ENCODE results near the gene PRG3.

PRG3 gene

DNA sequence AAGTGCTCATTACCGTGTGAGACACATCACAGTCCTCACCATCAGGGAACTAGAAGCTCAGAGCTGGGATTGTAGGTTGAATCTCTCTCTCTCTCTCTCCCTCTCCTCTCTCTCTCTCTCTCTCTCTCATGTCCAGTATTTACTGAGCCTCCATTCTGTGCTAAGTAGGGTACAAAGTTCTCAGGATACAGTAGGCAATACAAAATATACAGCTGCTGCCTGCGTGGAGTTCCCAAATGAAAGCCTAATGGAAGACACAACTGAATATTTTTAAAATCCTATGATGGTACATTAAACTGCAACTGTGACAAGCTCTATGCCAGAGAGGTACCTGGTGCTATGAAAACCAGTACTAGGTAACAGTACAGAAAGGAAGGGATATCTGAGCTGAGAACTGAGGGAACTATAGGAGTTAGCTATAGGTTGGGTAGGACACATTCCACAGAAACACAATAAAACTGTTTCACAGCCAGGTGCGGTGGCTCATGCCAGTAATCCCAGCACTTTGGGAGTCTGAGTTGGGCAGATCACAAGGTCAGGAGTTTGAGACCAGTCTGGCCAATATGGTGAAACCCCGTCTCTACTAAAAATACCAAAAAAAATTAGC, 19.1 kb upstream of the PRG3 start:
- DNase-seq (ENCODE audit: extremely low spot score), result no peak
- TF ChIP-seq, protein P1, sequence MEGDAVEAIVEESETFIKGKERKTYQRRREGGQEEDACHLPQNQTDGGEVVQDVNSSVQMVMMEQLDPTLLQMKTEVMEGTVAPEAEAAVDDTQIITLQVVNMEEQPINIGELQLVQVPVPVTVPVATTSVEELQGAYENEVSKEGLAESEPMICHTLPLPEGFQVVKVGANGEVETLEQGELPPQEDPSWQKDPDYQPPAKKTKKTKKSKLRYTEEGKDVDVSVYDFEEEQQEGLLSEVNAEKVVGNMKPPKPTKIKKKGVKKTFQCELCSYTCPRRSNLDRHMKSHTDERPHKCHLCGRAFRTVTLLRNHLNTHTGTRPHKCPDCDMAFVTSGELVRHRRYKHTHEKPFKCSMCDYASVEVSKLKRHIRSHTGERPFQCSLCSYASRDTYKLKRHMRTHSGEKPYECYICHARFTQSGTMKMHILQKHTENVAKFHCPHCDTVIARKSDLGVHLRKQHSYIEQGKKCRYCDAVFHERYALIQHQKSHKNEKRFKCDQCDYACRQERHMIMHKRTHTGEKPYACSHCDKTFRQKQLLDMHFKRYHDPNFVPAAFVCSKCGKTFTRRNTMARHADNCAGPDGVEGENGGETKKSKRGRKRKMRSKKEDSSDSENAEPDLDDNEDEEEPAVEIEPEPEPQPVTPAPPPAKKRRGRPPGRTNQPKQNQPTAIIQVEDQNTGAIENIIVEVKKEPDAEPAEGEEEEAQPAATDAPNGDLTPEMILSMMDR (IDR thresholded peaks at IDR 0.05; ENCODE audit: control extremely low read depth, extremely low read depth, low read depth, missing control alignments), result no peak
- POLR2A ChIA-PET, result interaction anchor here (0.5 to 0.6 kb wide), 2 partner anchors 11 to 22 kb away, joined by 5 to 6 read pairs; no protein-coding TSS in a partner anchor
- CTCF ChIA-PET, result interaction anchor here (0.9 to 1.8 kb wide), 7 partner anchors 9 to 400 kb away, joined by 3 to 5 read pairs (median 3); no protein-coding TSS in a partner anchor

DNA sequence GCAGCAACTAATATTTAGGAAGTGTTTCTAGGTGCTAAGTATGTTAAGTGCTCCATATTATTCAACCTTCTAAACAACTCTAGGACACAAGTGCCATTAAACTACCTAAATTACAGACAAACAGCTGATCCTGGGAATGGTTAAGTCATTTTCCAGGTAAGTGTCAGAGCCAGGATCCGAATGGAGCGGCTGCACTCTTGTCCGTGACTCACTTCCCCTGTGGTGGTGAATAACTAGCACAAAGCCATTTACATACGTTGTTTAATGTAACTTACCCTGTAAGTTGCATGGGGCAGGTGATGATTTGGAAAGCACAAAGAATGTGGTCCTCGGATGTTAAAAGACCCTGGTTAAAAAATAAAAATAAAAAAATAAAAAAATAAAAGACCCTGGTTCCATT, 18.3 kb upstream of the PRG3 start:
- ChIA-PET POLR2A (interaction anchor here (1.3 kb wide), 1 partner anchor 25 kb away, joined by 3 read pairs; no protein-coding TSS in a partner anchor), CTCF (interaction anchor here (1.1 to 1.8 kb wide), 5 partner anchors 20 to 128 kb away, joined by 3 to 5 read pairs (median 4); no protein-coding TSS in a partner anchor)
- TF ChIP-seq, protein P1 (IDR thresholded peaks at IDR 0.05; ENCODE audit: control extremely low read depth, extremely low read depth, low read depth, missing control alignments), result no peak
- DNase-seq (ENCODE audit: extremely low spot score), result no peak

DNA sequence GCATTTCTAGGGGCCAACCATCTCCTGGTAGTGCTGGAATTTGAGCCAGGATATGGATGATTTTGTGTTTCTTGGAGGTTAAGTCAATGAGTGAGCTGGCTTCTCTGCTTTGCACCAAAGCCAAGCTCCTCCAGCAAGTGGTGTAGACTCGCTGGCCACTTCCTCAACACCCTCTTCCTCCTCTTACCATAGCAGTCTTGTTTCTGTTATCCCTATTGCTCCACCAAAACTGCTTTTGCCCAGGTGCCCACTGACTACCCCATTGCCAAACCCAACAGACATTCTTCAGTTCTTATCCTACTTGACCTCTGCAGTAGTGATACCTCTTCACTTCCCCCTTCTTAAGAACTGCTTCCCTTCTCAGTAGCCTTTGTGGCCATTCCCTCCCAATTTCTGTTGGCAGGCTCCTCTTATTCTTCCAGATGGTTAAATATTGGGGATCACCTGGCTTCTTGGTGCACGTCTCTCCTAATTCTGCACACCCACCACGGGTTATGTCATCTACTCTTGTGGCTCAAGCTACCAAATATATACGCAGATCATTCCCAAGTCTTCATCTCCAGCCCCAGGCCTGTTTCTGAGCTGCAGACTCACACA, 16.5 kb upstream of the PRG3 start:
- CTCF ChIA-PET, result interaction anchor here (1.0 to 2.4 kb wide), 2 partner anchors 52 to 129 kb away, joined by 3 to 8 read pairs; no protein-coding TSS in a partner anchor
- TF ChIP-seq, protein P1 (IDR thresholded peaks at IDR 0.05; ENCODE audit: control extremely low read depth, extremely low read depth, low read depth, missing control alignments), result no peak
- POLR2A ChIA-PET, result interaction anchor here (0.7 kb wide), 1 partner anchor 1149 kb away, joined by 3 read pairs; no protein-coding TSS in a partner anchor
- DNase-seq (ENCODE audit: extremely low spot score), result no peak

DNA sequence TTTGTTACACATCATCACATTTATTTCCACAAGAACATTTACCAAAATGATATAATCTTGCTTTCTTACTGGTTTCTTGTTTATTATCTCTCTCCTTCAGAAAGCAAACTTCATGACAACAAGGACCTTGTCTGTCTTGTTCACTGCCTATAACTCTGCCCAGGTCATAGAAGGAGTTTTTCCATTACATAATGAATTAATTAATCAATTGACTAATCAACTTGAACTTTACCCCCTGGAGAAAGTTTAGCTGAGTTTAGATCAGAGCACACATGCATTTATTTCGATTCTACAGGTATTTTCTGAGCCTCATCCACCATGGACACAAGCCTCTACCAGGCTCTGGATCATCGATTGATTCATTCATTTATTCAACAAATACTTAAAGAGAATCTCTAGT, 15.8 kb upstream of the PRG3 start:
- POLR2A ChIA-PET, result no interaction called here
- no peak for DNase-seq (ENCODE audit: extremely low spot score)
- TF ChIP-seq, protein P1 (IDR thresholded peaks at IDR 0.05; ENCODE audit: control extremely low read depth, extremely low read depth, low read depth, missing control alignments), result no peak
- CTCF ChIA-PET, result interaction anchor here (1.0 to 2.4 kb wide), 4 partner anchors 25 to 248 kb away, joined by 3 to 8 read pairs (median 3); no protein-coding TSS in a partner anchor

DNA sequence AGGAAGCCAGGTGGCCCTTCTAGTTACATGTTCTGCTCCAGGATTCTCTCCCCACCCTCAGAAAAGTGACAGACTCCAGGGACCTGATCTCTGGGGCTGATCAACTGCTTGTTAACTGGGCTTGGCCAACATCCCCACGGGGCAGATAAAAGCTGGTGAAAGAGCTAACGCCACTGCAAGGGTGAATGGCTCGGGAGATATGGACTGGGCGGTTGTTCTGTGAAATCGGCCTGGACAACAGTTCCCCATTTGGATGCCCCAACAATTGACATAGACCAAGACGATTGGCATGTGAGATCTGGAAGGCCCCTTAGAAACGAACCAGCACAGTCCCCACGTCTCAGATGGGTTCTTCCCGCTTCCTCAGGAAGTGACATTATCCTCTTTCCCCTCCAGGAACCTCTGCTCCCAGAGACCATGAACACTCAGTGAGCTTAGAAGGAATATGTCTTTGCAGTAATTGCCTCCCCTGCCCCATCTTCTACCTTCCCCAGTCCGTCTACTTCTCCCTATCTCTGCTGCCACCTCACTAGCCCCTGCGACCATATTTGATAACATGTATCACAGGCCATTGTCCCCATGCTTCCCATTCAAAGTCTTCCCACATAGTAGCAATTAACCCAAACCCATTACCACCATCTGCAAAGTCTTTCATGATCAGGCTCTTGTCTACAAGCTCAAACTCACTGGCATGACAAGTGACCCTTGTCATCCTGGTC, 15.1 kb upstream of the PRG3 start:
- CTCF ChIA-PET, result interaction anchor here (1.0 to 2.4 kb wide), 4 partner anchors 25 to 248 kb away, joined by 3 to 8 read pairs (median 3); no protein-coding TSS in a partner anchor
- no peak for DNase-seq (ENCODE audit: extremely low spot score)
- TF ChIP-seq, protein P1 (IDR thresholded peaks at IDR 0.05; ENCODE audit: control extremely low read depth, extremely low read depth, low read depth, missing control alignments), result no peak
- POLR2A ChIA-PET, result interaction anchor here (0.5 kb wide), 1 partner anchor 40 kb away, joined by 3 read pairs; no protein-coding TSS in a partner anchor

Data from GM10248 (cell line).